ENCODE results near the gene NBR1. TPM values are rescaled to one million over a fixed set of nuclear protein-coding genes. Genes with fewer than 3 reads are reported as not detected.
"Not testable (repeated sequence)": the region's sequence is repeated elsewhere in the genome, so short reads cannot be mapped to it uniquely, and the experiment has no call there.

The NBR1 gene
- polyA plus RNA-seq, 1 donor (not counting 4 experiments of a cell fraction or from before 2014, with no cell fraction given), result 65.7 TPM

GRCh38 chr17:43151880-43152456 is 19.0 kb upstream of the NBR1 start:
- no peak for FAIRE-seq
- H3K4me1 ChIP-seq (ENCODE audit: control insufficient read depth, extremely low read depth, insufficient read depth, low read length), result no peaks in the 10 kb centered on the region
- H3K9me3 ChIP-seq (ENCODE audit: control insufficient read depth, low read depth, low read length), result no peaks in the 10 kb centered on the region
- H3K4me2 ChIP-seq (ENCODE audit: control insufficient read depth, extremely low read depth, insufficient read depth, low read depth, low read length), result no peak overlapping the region
- H3K27ac ChIP-seq (ENCODE audit: control insufficient read depth, insufficient read depth, low read length), result no peak overlapping the region
- H3K79me2 ChIP-seq (ENCODE audit: control insufficient read depth, insufficient read depth, low read length), result no peaks in the 10 kb centered on the region
- H2AFZ ChIP-seq (ENCODE audit: control insufficient read depth, low read length), result no peak overlapping the region
- no peak overlapping the region for H3K4me3 ChIP-seq (ENCODE audit: control insufficient read depth in 2 of 3, extremely low read depth in 1 of 3, insufficient read depth in 2 of 3, low read depth in 1 of 3, low read length in 3 of 3)
- H4K20me1 ChIP-seq (ENCODE audit: control insufficient read depth, extremely low read depth, insufficient read depth, low read length), result no peaks in the 10 kb centered on the region
- dilution Hi-C loops (cut with MboI; ENCODE audit: extremely low pct_ligation_motif_present, low sequenced_read_pairs), result no loop called here
- H3K9me1 ChIP-seq (ENCODE audit: control insufficient read depth, extremely low read depth, insufficient read depth, low read length), result no peaks in the 10 kb centered on the region
- H3K27me3 ChIP-seq (ENCODE audit: control insufficient read depth, extremely low read depth, insufficient read depth, low read length), result no peaks in the 10 kb centered on the region
- TF ChIP-seq EZH2 (IDR thresholded peaks at IDR 0.05; ENCODE audit: low read length) (no peak), CTCF (optimal IDR thresholded peaks at IDR 0.05 in 1 of 3, IDR thresholded peaks at IDR 0.05 in 1 of 3, conservative IDR thresholded peaks at IDR 0.05 in 1 of 3; ENCODE audit: extremely low read depth in 1 of 3, insufficient read depth in 2 of 3, low read length in 3 of 3) (no peak)
- peaks cover 4% of the 10 kb centered on the region in 2 experiments for H3K36me3 ChIP-seq (ENCODE audit: control insufficient read depth in 2 of 2, extremely low read depth in 1 of 2, insufficient read depth in 2 of 2, low read length in 2 of 2)
- no peak overlapping the region for H3K9ac ChIP-seq (ENCODE audit: control insufficient read depth, extremely low read depth, insufficient read depth, low read length)
- no peak for DNase-seq (ENCODE audit: low read depth, low spot score)

GRCh38 chr17:43153197-43153835 is 17.7 kb upstream of the NBR1 start:
- H3K9me1 ChIP-seq (ENCODE audit: control insufficient read depth, extremely low read depth, insufficient read depth, low read length); DNase-seq (ENCODE audit: low read depth, low spot score); H3K4me3 ChIP-seq (ENCODE audit: control insufficient read depth in 2 of 3, extremely low read depth in 1 of 3, insufficient read depth in 2 of 3, low read depth in 1 of 3, low read length in 3 of 3); H3K9ac ChIP-seq (ENCODE audit: control insufficient read depth, extremely low read depth, insufficient read depth, low read length); H4K20me1 ChIP-seq (ENCODE audit: control insufficient read depth, extremely low read depth, insufficient read depth, low read length); H3K36me3 ChIP-seq (ENCODE audit: control insufficient read depth in 2 of 2, extremely low read depth in 1 of 2, insufficient read depth in 2 of 2, low read length in 2 of 2); H3K79me2 ChIP-seq (ENCODE audit: control insufficient read depth, insufficient read depth, low read length); H3K27me3 ChIP-seq (ENCODE audit: control insufficient read depth, extremely low read depth, insufficient read depth, low read length); H3K4me2 ChIP-seq (ENCODE audit: control insufficient read depth, extremely low read depth, insufficient read depth, low read depth, low read length); FAIRE-seq; dilution Hi-C loops (cut with MboI; ENCODE audit: extremely low pct_ligation_motif_present, low sequenced_read_pairs); H2AFZ ChIP-seq (ENCODE audit: control insufficient read depth, low read length); H3K9me3 ChIP-seq (ENCODE audit: control insufficient read depth, low read depth, low read length); H3K4me1 ChIP-seq (ENCODE audit: control insufficient read depth, extremely low read depth, insufficient read depth, low read length); H3K27ac ChIP-seq (ENCODE audit: control insufficient read depth, insufficient read depth, low read length): not testable (repeated sequence)

All from keratinocyte (primary cell).